ENCODE measurements around the gene PUM1.

The PUM1 gene

GRCh38 chr1:30885570-30886522 is 179.7 kb downstream of the PUM1 start:
- TF ChIP-seq, protein P1, sequence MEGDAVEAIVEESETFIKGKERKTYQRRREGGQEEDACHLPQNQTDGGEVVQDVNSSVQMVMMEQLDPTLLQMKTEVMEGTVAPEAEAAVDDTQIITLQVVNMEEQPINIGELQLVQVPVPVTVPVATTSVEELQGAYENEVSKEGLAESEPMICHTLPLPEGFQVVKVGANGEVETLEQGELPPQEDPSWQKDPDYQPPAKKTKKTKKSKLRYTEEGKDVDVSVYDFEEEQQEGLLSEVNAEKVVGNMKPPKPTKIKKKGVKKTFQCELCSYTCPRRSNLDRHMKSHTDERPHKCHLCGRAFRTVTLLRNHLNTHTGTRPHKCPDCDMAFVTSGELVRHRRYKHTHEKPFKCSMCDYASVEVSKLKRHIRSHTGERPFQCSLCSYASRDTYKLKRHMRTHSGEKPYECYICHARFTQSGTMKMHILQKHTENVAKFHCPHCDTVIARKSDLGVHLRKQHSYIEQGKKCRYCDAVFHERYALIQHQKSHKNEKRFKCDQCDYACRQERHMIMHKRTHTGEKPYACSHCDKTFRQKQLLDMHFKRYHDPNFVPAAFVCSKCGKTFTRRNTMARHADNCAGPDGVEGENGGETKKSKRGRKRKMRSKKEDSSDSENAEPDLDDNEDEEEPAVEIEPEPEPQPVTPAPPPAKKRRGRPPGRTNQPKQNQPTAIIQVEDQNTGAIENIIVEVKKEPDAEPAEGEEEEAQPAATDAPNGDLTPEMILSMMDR (IDR thresholded peaks at IDR 0.05; ENCODE audit: low read depth, low read length), result no peak
- H3K4me3 ChIP-seq (ENCODE audit: low read depth, low read length), result no peak overlapping the region

GRCh38 chr1:30884723-30885122 is 180.8 kb downstream of the PUM1 start:
- no peak overlapping the region for H3K4me3 ChIP-seq (ENCODE audit: low read depth, low read length)
- TF ChIP-seq, protein P1 (IDR thresholded peaks at IDR 0.05; ENCODE audit: low read depth, low read length), result no peak

DNA sequence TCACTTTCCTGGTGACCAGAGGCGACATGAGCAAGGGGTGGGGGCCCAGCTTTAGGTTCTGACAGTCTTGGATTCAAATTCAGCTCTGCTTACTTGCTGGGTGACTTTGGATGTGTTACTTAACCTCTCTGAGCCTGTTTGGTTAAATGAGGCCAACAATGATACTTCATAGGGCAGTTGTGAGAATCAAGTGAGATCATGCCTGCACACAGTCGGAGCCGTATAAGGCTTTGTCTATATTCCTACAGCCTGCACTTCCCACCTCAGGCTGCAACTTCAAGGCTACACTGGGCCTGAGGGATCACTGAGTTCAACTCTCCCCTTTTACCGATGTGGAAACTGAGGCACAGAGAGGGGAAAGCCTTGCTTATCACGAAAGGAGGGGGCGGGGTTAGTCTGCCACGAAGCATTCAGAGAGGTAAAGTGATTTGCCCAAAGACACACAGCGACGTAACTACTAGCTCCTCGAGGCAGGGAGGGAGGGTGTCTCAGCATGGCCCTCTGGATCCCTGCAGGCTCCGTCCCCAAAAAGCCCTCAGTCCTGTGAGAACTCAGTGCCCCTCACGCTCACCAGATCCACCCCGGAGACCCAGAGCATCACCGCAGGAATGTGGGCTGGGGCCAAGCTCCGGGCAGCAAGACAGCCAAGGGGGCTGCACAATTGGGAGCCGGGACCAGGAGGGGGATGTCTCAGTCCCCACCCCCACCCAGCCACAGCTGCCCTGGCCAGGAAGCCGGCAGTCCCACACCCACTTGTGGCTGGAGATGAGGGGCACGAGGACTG is 181.9 kb downstream of the PUM1 start:
- no peak overlapping the region for H3K4me3 ChIP-seq (ENCODE audit: low read depth, low read length)
- TF ChIP-seq, protein P1 (IDR thresholded peaks at IDR 0.05; ENCODE audit: low read depth, low read length), result no peak

DNA sequence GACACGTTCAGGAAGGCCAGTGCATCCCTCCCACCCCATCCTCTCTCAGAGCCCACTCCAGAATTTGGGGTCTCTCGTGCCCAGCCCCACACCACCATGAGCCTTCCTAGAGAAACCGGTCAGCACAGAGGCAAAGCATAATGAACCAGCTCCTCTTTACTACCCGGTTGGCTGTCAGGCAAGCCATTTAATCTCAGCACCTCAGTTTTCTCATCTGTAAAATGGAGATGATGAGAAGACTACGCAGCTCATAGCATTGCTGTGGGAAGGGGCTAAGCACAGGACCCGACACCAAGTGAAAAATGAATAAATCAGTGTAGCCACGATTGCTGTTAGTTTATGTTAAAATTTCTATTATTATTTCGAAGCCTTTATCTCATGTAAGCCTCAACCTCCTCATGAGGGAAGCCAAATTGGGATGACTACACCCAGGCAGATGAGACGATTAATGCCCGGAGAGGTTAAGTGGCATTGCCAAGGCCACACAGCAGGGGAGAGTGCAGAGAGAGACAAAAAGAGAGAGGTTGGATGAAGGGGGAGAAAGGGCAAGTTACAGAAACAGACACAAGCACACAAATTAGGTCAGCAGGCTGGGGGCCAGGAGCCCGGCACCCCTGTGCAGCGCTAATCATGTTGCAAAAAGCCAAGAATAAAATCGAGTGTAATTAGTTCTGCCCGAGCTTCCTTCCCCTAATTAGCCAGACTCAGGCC is 182.7 kb downstream of the PUM1 start:
- TF ChIP-seq, protein P1 (IDR thresholded peaks at IDR 0.05; ENCODE audit: low read depth, low read length), result no peak
- H3K4me3 ChIP-seq (ENCODE audit: low read depth, low read length), result no peak overlapping the region

All from WI38 (cell line).